HL-60/S4 treated with phorbol 12-myristate 13-acetate at 8.2 ng/mL for 4 days and 3 days (cell line): ENCODE data around the gene WNT9B.

ENCODE experiments used
- in situ Hi-C: fragments of 300-500 bp; cut with MboI; formaldehyde crosslinking; loops from 2 replicates; pipeline ENCODE4 v1.15.0; 2022; ENCODE audit warnings: low sequenced_read_pairs

The WNT9B gene

GRCh38 chr17:46878055-46878454 lies 26.7 kb downstream of the WNT9B start:
- in situ Hi-C loops = no loop called here

DNA sequence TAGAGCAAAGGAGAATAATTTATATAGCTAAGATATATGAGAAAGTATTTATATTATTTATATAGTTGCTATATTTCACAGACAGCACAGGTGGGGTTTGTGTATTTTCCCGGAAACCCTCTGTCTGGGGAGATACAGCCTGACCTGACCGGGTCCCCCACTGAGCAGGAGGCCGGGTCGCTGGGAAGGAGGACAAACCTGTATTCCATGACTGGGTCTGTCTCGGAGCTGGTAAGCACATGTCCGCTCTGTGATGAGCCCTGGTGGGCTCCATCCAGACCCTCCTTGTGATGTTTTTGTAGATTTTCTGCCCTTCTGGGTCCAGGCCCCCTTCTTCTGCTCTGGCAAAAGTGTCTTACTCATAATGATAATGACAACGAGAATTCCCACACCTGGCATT lies 27.7 kb downstream of the WNT9B start:
- in situ Hi-C loops = no loop called here

DNA sequence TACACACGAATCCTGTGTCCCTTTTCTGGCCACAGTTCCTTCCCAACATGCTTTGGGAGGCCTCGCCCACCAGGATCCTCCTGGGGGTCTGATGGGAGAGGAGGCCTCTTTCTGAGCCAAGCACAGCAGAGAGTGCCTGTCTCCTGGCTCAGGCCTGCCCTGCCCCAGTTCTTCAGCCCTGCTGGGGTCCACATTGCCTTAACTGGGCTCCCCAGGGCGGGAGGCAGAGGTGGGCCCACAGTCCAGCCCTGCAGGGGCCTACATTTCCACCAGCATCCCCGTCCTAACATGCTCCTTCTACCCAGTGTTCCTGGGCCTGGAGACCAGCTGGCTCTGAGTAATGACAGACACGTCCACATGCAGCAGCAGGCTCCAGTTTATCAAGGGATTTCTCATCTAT lies 29.6 kb downstream of the WNT9B start:
- in situ Hi-C loops = no loop called here

DNA sequence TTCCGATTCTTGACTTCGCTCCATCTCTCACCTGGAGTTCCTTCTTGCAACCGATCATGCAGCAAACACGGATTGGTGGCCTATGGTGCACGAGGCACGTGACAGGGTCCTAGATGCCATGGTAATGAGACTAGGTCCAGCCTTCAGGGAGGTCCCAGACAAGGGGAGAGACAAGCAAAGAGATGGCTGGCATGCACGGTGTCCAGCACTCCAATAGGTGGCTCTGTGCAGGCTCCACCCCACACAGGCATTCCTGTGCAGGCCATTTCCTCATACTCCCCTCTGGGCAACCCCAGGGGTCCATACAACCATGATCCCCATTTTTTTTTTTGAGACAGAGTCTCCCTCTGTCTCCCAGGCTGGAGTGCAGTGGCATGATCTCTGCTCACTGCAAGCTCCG lies 31.3 kb downstream of the WNT9B start:
- in situ Hi-C loops = no loop called here

DNA sequence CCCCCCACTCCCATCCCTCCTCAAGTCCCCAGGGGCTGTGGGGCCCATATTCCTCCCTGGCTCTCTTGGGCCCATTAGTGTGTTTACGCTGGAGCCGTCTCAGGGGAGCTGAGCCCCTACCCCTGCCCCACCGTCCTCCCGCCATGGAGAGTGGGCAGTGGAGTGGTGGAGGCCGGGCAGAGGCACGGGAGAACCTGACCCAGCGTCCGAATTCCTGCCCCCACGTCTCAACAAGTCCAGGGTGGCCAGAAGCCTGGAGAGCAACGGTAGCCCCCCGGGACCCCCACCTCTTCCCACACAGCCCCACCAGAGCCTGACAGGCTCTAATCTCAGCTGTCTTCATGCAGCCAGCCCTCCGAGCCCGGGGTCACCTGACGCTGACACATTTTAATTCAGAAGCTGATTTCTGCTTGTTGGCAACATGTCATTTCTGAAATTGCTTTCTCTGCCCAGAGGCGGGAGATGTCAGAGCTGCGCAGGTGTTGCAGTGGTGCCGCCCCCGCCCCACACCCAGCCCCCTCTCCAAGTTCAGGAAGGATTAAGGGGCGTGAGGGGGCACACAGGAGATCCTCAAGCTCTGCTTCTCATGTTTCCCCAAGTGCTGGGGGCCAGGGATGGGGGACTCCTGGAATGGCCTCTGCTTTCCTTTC lies 32.6 kb downstream of the WNT9B start:
- in situ Hi-C loops = no loop called here

- in situ Hi-C loops = no loop called here
These were observed 33.2 kb downstream of the WNT9B start for GRCh38 chr17:46884552-46884951.

GRCh38 chr17:46885415-46886309 lies 34.3 kb downstream of the WNT9B start:
- in situ Hi-C loops = no loop called here

GRCh38 chr17:46886310-46886663 lies 34.9 kb downstream of the WNT9B start:
- in situ Hi-C loops = no loop called here

GRCh38 chr17:46887717-46888116 lies 36.3 kb downstream of the WNT9B start:
- in situ Hi-C loops = no loop called here

DNA sequence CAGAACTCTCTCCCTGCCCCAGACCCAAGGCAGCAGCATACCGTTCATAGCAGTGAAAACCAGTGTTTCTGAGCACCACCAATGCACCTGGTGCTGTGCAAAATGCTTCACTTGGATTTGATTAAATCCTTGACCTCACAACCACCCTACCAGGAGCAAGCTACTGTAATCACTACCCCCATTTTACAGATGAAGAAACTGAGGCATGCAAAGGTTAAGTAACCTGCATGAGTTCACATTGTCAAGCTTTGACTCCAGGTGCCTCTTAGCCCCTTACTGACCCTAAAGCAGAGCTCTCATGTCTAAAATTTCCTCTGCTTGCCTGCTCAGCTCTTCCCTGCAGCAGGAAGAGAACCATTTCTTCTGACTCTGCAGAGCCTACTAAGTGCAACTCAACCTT lies 37.3 kb downstream of the WNT9B start:
- in situ Hi-C loops = no loop called here

- in situ Hi-C loops = no loop called here
These were observed 38.1 kb downstream of the WNT9B start for GRCh38 chr17:46889519-46889918.

DNA sequence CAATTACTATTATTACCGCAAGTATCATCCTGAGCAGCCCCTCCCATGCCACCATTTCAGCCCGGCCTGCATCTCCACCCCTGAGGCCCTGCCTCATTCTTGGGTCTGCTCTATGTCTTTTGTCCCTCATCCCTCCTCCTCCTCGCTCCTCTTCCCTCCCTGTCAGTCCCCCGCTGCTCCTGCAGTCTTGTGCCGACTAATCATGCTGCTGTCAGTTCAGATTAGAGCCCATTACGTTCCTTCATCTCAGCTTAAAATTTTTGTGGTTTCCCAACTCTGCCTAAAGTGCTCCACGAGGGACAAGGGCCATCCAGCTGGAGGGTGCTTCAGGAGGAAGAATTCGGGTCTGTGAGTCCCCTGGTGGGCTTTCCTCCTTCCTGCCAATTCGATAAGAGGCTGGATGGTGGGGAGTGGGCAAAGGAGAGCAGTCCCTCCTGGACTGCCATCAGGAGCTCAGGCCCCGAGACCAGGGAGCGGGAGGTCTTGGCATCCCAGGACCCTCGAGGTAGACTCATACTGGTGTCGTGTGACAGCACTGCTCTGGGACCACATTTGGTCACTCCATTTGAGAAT lies 38.7 kb downstream of the WNT9B start:
- in situ Hi-C loops = no loop called here

DNA sequence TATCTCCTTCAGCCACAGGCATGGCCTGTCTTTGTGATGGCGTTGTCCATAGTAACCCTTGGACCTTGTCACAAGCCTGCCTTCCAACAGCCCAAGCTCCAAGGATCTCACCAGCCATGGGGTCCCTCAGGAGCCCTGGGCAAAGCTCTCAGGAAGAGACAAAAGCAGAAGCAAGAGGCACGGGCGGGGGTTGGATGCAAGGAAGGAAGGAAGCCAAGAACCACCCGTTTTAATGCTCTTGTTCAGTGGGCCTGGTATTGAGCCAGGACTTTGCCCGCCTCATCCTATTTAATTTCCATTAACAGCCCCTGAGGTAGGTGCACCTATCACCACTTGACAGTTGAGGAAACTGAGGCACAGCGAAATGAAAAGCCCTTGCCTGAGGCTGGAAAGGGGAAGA lies 39.3 kb downstream of the WNT9B start:
- in situ Hi-C loops = no loop called here

- in situ Hi-C loops = no loop called here
These were observed 40.9 kb downstream of the WNT9B start for GRCh38 chr17:46892192-46892703.

DNA sequence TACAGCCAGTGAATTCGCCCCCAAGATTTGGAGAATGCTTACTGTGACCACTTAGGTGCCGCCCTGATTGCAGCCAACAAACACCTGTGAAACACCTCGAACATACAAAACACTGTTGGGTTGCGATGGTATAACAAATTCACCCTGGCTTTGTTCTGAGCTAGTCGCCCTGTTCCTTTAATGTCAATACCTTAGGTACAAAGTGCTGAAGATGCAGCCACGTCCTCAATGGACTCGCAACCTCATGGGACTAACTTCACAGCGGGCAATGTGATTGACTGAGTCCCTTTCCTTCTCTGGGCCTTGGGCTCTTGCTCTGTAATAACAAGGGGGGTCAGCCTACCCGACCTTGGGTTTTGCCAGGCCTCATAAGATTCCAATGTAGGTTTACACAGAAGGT lies 42.6 kb downstream of the WNT9B start:
- in situ Hi-C loops = no loop called here

DNA sequence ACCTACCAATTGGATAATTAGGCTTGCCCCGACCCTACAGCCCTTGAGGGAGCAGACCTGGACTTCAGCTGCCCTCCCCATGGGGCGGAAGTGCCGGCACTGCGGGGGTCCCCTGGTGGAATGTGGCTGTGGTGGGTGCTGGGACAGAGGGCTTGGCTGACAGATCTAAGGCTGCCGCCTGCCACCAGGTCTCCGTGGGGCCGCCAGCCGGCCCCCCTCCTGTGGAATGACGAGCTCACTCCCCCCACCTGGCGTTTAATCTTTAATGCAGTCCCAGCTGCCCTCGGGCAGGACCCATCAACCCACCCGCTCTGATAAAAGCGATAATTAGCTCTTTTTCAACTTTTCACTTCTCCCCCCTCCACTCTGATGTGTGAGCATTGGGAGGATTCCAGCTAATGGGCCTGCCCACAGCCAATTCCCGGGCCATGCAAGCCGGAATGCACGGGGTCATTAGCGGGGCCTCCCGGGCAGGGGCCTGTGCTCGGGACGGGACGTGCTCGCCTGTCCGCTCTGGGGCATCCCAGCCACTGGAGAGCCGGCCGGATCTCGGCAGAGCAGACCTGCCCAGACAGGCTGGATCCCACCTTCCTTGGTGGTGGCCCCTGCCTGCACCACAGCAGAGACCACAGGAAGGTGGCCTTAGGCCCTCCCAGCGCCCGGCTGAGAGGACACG lies 43.2 kb downstream of the WNT9B start:
- in situ Hi-C loops = no loop called here

DNA sequence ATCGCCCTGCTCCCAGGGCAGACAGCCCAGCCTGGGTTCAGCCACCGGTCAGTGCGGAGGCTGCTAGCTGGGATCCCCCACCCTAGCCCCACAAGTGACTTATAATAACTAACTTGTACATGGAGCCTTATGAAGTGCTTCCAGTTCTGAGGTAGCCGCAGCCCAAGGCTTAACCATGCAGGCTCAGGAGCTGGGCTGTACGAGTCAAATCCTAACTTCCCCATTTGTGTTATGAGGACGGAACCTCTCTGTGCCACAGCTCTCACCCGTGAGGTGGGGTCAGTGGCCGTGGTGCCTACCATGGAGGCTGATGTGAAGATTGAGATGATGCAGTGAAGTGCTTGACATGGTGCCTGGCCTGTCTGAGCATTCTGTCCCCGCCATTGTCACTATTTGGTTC lies 43.8 kb downstream of the WNT9B start:
- in situ Hi-C loops = no loop called here

DNA sequence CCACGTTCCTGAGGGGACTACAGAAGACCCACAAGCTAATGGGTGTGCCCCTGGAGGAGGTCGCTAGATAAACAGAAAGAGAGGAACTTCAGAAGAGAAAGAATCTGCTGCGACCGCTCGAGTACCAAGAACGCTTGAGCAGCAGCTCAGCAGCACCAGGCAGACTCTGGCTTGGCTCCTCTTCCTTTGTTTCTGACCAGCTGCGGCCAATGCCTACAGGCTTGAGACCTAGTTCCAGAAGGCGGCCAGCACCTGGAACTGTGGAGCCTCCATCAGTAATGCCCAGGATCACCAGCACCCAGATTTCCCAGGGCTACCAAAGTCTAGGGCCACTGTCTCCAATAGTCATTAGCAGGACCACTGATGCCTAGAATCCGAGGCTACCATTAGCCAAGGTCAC lies 45.6 kb downstream of the WNT9B start:
- in situ Hi-C loops = no loop called here

DNA sequence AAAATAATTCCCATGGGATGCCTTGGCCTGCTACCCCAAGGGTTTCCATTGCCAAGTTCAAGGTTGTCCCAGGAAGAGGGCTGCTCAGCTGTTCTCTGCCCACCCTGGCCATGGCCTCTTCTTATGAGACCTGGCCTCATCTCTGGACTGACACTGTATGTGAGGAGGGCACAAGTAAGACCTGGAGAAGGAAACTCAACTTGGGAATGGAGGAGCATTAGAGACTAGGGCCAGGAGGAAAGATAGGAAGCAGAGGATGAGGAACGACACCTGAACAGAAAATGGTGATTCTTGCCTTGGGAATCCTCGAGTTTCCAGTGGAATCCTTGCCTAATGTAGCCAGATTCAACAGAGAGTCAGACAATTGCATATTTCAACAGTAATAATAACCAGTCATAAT lies 47.0 kb downstream of the WNT9B start:
- in situ Hi-C loops = no loop called here

DNA sequence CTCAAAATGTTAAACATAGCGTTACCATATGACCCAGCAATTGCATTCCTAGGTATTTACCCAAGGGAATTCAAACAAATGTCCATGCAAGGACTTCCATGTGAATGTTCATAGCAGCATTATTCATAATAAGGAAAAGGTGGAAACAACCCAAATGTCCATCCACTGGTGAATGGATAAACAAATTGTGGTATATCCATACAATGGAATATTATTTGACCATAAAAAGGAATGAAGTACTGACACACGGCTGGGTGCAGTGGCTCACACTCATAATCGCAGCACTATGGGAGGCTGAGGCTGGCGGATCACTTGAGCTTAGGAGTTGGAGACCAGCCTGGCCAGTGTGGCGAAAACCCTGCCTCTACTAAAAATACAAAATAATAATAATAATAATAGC lies 47.5 kb downstream of the WNT9B start:
- in situ Hi-C loops = no loop called here

DNA sequence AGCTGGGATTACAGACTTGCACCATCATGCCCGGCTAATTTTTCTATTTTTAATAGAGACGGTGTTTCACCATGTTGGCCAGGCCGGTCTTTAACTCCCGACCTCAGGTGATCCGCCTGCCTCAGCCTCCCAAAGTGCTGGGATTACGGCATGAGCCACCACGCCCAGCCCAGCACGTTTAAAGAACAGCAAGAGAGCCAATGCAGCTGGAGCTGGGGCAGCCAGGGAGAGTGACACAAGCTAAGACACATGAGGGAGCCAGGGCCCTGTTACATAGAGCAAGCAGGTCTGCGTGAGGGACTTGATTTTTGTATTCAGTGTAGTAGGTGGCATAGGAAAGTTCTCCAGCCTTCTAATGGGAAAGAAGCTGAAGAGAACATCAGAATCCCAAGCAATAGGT lies 49.9 kb downstream of the WNT9B start:
- in situ Hi-C loops = no loop called here
